ENCODE measurements around the gene ATP6V1C2. TPM values are rescaled to one million over a fixed set of nuclear protein-coding genes. Genes with fewer than 3 reads are reported as not detected.
A peak's percentile ranks its signal among the peaks of the same experiment; 100 is the strongest.

The ATP6V1C2 gene
- total and polyA plus RNA-seq, 2 experiments from 2014 or later, result 0.14 to 2.1 TPM

DNA sequence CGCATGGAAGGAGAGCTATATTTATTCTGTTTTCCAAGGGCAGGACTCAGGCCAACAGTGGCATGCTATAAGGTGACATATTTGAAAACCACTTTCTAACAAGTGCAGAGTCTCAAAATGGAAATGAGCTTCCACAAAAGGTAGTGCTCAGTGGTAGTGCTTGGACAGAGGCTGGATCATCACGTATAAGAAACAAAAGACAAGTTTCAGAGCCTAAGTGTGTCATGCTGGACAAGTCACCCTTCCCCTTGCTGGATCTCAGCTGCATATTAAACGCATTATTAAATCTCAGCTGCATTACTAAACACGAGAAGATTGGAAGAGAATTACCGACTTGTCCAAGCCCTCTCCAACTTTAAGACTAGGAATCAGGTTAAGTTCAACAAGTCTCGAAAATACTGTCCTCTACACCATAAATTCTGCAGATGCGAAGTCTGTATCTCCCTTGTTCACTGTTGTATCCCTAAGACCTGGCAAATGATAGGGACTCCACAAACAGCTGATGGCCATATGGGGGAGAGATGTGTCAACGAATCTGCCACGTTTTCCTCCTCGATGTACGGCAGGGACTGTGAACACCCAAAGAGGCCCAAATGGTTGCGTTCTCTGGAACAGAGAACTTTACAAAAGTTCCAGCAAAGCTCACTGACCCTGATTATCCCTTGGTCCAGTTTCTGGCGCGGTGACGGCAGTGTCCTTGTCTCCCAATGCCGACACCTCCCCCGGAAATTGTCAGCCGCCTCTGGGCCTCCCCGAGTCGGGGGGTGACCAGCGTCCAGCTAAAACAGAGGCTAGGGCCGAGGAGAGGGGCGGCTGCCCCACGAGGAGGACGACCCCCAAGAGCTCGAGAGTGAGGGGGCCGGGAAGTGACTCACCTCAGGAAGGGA lies 32.3 kb upstream of the ATP6V1C2 start:
- no peaks in the 10 kb centered on the region for H3K27me3 ChIP-seq (ENCODE audit: insufficient read depth)
- Mint-ChIP-seq H3K27me3 (ENCODE audit: insufficient read depth, low read depth, poor library complexity) (peaks cover 7% of the 10 kb centered on the region), H3K36me3 (ENCODE audit: low read depth) (no peaks in the 10 kb centered on the region; the same call in 2 of the 3 replicates), H3K27ac (no peak overlapping the region; the same call in 1 of the 2 replicates), H3K9me3 (no peaks in the 10 kb centered on the region; the same call in 1 of the 3 replicates), H3K4me1 (peaks cover 3% of the 10 kb centered on the region; the same call in 2 of the 3 replicates), H3K4me3 (no peak overlapping the region)
- peak overlapping the region; percentile 99 for H3K4me3 ChIP-seq
- peak; percentile 45 for ATAC-seq
- peaks cover 24% of the 10 kb centered on the region for H4K20me1 ChIP-seq (replicated peaks; ENCODE audit: insufficient read depth)
- peak; percentile 18 for DNase-seq (ENCODE audit: low spot score)
- no peaks in the 10 kb centered on the region for H3F3A ChIP-seq (replicated peaks; ENCODE audit: low read depth)
- H3K36me3 ChIP-seq (ENCODE audit: insufficient read depth), result no peaks in the 10 kb centered on the region; the same call in 1 of the 2 replicates
- peak overlapping the region; percentile 94 for H2AFZ ChIP-seq
- H3K9me2 ChIP-seq (ENCODE audit: insufficient read depth), result no peaks in the 10 kb centered on the region
- peaks cover 57% of the 10 kb centered on the region for H3K79me2 ChIP-seq (replicated peaks; ENCODE audit: insufficient read depth)
- H3K27ac ChIP-seq (ENCODE audit: low read depth), result no peak overlapping the region
- peaks cover 11% of the 10 kb centered on the region for H3K4me1 ChIP-seq (ENCODE audit: insufficient read depth)
- TF ChIP-seq JUNB (IDR thresholded peaks at IDR 0.05; ENCODE audit: unreplicated experiment) (no peak), ZNF114 (CRISPR knock-in tag; IDR thresholded peaks at IDR 0.05) (no peak), EZH2phosphoT487 (IDR thresholded peaks at IDR 0.05; ENCODE audit: unreplicated experiment) (no peak), CREB1 (CRISPR knock-in tag; IDR thresholded peaks at IDR 0.05; ENCODE audit: low read depth) (no peak)
- TF ChIP-seq, protein P1, sequence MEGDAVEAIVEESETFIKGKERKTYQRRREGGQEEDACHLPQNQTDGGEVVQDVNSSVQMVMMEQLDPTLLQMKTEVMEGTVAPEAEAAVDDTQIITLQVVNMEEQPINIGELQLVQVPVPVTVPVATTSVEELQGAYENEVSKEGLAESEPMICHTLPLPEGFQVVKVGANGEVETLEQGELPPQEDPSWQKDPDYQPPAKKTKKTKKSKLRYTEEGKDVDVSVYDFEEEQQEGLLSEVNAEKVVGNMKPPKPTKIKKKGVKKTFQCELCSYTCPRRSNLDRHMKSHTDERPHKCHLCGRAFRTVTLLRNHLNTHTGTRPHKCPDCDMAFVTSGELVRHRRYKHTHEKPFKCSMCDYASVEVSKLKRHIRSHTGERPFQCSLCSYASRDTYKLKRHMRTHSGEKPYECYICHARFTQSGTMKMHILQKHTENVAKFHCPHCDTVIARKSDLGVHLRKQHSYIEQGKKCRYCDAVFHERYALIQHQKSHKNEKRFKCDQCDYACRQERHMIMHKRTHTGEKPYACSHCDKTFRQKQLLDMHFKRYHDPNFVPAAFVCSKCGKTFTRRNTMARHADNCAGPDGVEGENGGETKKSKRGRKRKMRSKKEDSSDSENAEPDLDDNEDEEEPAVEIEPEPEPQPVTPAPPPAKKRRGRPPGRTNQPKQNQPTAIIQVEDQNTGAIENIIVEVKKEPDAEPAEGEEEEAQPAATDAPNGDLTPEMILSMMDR (conservative IDR thresholded peaks at IDR 0.05; ENCODE audit: low read depth in 2 of 2), result no peak
- TF ChIP-seq, protein P2, sequence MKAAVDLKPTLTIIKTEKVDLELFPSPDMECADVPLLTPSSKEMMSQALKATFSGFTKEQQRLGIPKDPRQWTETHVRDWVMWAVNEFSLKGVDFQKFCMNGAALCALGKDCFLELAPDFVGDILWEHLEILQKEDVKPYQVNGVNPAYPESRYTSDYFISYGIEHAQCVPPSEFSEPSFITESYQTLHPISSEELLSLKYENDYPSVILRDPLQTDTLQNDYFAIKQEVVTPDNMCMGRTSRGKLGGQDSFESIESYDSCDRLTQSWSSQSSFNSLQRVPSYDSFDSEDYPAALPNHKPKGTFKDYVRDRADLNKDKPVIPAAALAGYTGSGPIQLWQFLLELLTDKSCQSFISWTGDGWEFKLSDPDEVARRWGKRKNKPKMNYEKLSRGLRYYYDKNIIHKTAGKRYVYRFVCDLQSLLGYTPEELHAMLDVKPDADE (IDR thresholded peaks at IDR 0.05), result no peak
- H3K4me2 ChIP-seq, result peak overlapping the region; percentile 99

DNA sequence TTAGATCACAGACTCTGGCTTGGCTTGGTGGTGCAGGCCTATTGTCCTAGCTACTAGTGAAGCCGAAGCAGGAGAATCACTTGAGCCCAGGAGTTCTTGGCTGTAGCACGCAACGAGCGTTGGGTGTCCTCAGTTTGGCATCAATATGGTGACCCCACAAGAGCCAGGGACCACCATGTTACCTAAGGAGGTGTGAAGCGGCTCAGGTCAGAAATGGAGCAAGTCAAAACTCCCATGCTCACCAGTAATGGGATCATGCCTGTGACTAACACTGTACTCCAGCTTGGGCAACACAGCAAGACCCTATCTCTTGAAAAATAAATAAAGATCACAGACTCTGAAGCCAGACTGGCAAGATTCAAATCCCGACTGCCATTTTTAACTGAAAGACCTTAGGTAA lies 29.9 kb upstream of the ATP6V1C2 start:
- Histone ChIP-seq H3K27me3 (ENCODE audit: insufficient read depth) (no peaks in the 10 kb centered on the region), H3F3A (replicated peaks; ENCODE audit: low read depth) (no peaks in the 10 kb centered on the region), H3K27ac (ENCODE audit: low read depth) (no peak overlapping the region), H3K4me2 (no peak overlapping the region), H4K20me1 (replicated peaks; ENCODE audit: insufficient read depth) (peaks cover 20% of the 10 kb centered on the region; the same call in 1 of the 2 replicates), H3K36me3 (ENCODE audit: insufficient read depth) (no peaks in the 10 kb centered on the region), H3K9me2 (ENCODE audit: insufficient read depth) (no peaks in the 10 kb centered on the region), H3K4me1 (ENCODE audit: insufficient read depth) (peaks cover 11% of the 10 kb centered on the region), H2AFZ (no peak overlapping the region), H3K79me2 (replicated peaks; ENCODE audit: insufficient read depth) (peaks cover 33% of the 10 kb centered on the region), H3K4me3 (no peak overlapping the region)
- H3K4me3 Mint-ChIP-seq, result no peak overlapping the region; the same call in 2 of the 3 replicates
- no peaks in the 10 kb centered on the region for H3K36me3 Mint-ChIP-seq (ENCODE audit: low read depth)
- H3K27ac Mint-ChIP-seq, result no peak overlapping the region
- H3K4me1 Mint-ChIP-seq, result peaks cover 3% of the 10 kb centered on the region; the same call in 2 of the 3 replicates
- 0 out of 2 replicates have a peak, but pooled peaks have one; percentile 19 for TF ChIP-seq POLR2AphosphoS5 (IDR thresholded peaks at IDR 0.05; ENCODE audit: low read depth)
- TF ChIP-seq, protein P2 (IDR thresholded peaks at IDR 0.05), result no peak
- no peak for TF ChIP-seq STAT1 (IDR thresholded peaks at IDR 0.05; ENCODE audit: unreplicated experiment)
- TF ChIP-seq, protein P3, sequence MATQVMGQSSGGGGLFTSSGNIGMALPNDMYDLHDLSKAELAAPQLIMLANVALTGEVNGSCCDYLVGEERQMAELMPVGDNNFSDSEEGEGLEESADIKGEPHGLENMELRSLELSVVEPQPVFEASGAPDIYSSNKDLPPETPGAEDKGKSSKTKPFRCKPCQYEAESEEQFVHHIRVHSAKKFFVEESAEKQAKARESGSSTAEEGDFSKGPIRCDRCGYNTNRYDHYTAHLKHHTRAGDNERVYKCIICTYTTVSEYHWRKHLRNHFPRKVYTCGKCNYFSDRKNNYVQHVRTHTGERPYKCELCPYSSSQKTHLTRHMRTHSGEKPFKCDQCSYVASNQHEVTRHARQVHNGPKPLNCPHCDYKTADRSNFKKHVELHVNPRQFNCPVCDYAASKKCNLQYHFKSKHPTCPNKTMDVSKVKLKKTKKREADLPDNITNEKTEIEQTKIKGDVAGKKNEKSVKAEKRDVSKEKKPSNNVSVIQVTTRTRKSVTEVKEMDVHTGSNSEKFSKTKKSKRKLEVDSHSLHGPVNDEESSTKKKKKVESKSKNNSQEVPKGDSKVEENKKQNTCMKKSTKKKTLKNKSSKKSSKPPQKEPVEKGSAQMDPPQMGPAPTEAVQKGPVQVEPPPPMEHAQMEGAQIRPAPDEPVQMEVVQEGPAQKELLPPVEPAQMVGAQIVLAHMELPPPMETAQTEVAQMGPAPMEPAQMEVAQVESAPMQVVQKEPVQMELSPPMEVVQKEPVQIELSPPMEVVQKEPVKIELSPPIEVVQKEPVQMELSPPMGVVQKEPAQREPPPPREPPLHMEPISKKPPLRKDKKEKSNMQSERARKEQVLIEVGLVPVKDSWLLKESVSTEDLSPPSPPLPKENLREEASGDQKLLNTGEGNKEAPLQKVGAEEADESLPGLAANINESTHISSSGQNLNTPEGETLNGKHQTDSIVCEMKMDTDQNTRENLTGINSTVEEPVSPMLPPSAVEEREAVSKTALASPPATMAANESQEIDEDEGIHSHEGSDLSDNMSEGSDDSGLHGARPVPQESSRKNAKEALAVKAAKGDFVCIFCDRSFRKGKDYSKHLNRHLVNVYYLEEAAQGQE (IDR thresholded peaks at IDR 0.05; ENCODE audit: unreplicated experiment), result no peak
- H3K27me3 Mint-ChIP-seq (ENCODE audit: insufficient read depth, low read depth, poor library complexity), result peaks cover 9% of the 10 kb centered on the region
- no peaks in the 10 kb centered on the region; the same call in 1 of the 3 replicates for H3K9me3 Mint-ChIP-seq
- ATAC-seq (no peak), DNase-seq (ENCODE audit: low spot score) (no peak)
